ENCODE data around the gene DCXR. TPM values are rescaled to one million over a fixed set of nuclear protein-coding genes. Genes with fewer than 3 reads are reported as not detected.

Gene DCXR
- total RNA-seq, 4 donors from 2014 or later, result 130 to 296 (median 223) TPM

- peak overlapping the region; percentile 80 to 93 (median 84) for H3K27ac ChIP-seq
- in situ Hi-C loops (cut with MboI; ENCODE audit: low sequenced_read_pairs in 4 of 4) (no loop called here), intact Hi-C loops (cut with DNase I; ENCODE audit: low total_unique reads) (no loop called here)
- no peak for ATAC-seq
- TF ChIP-seq CTCF (IDR thresholded peaks at IDR 0.05 in 4 of 5, conservative IDR thresholded peaks at IDR 0.05 in 1 of 5) (no peak), POLR2A (IDR thresholded peaks at IDR 0.05) (no peak)
- H3K4me1 ChIP-seq, result peaks cover 13 to 27% of the 10 kb centered on the region in 2 donors
- DNase-seq, result no peak
- no peaks in the 10 kb centered on the region for H3K27me3 ChIP-seq
- peak overlapping the region; percentile 87 to 96 (median 90) for H3K4me3 ChIP-seq
- H3K36me3 ChIP-seq, result peaks cover 0 to 36% of the 10 kb centered on the region in 2 donors
- no peaks in the 10 kb centered on the region for H3K9me3 ChIP-seq
These were observed 27.1 kb upstream of the DCXR start for GRCh38 chr17:82064433-82065192.

- intact Hi-C loops (cut with DNase I; ENCODE audit: low total_unique reads), result no loop called here
- Histone ChIP-seq H3K27me3 (no peaks in the 10 kb centered on the region), H3K9me3 (no peaks in the 10 kb centered on the region), H3K36me3 (peaks cover 0 to 42% of the 10 kb centered on the region in 2 donors), H3K4me3 (peak overlapping the region in 2 of 4 donors; percentile 90), H3K4me1 (peaks cover 13 to 27% of the 10 kb centered on the region in 2 donors), H3K27ac (peak overlapping the region in 1 of 4 donors; percentile 93)
- DNase-seq, result no peak
- in situ Hi-C loops (cut with MboI; ENCODE audit: low sequenced_read_pairs in 4 of 4), result no loop called here
- TF ChIP-seq CTCF (IDR thresholded peaks at IDR 0.05 in 4 of 5, conservative IDR thresholded peaks at IDR 0.05 in 1 of 5) (no peak), POLR2A (IDR thresholded peaks at IDR 0.05) (no peak)
- no peak for ATAC-seq
These were observed 26.2 kb upstream of the DCXR start for GRCh38 chr17:82063424-82064415.

- H3K4me1 ChIP-seq, result peaks cover 13 to 27% of the 10 kb centered on the region in 2 donors
- peaks cover 0 to 50% of the 10 kb centered on the region in 2 donors for H3K36me3 ChIP-seq
- no peak for TF ChIP-seq POLR2A (IDR thresholded peaks at IDR 0.05)
- in situ Hi-C loops (cut with MboI; ENCODE audit: low sequenced_read_pairs in 4 of 4) (no loop called here), intact Hi-C loops (cut with DNase I; ENCODE audit: low total_unique reads) (no loop called here)
- H3K9me3 ChIP-seq, result no peaks in the 10 kb centered on the region
- no peak for ATAC-seq
- H3K4me3 ChIP-seq, result no peak overlapping the region
- DNase-seq, result no peak
- H3K27me3 ChIP-seq, result no peaks in the 10 kb centered on the region
- H3K27ac ChIP-seq, result no peak overlapping the region
These were observed 25.5 kb upstream of the DCXR start for GRCh38 chr17:82062984-82063368.

- TF ChIP-seq POLR2A (IDR thresholded peaks at IDR 0.05), result no peak
- no peak for TF ChIP-seq CTCF (IDR thresholded peaks at IDR 0.05 in 4 of 5, conservative IDR thresholded peaks at IDR 0.05 in 1 of 5)
- H3K4me3 ChIP-seq, result no peak overlapping the region
- peaks cover 13 to 27% of the 10 kb centered on the region in 2 donors for H3K4me1 ChIP-seq
- intact Hi-C loops (cut with DNase I; ENCODE audit: low total_unique reads) (no loop called here), in situ Hi-C loops (cut with MboI; ENCODE audit: low sequenced_read_pairs in 4 of 4) (no loop called here)
- peaks cover 0 to 56% of the 10 kb centered on the region in 2 donors for H3K36me3 ChIP-seq
- no peaks in the 10 kb centered on the region for H3K9me3 ChIP-seq
- no peak overlapping the region for H3K27ac ChIP-seq
- DNase-seq, result no peak
- no peak for ATAC-seq
- no peaks in the 10 kb centered on the region for H3K27me3 ChIP-seq
These were observed 24.8 kb upstream of the DCXR start for GRCh38 chr17:82062076-82062983.

Measured in gastrocnemius medialis (tissue), 4 donors.